HepG2 (cell line): ENCODE results near the gene GALNT8.

Experiments
- ADNP ChIP-seq: sonication (generic); formaldehyde crosslinking; IDR thresholded peaks from 2 replicates; pipeline ENCODE4 v1.4.0; 2020; ENCODE audit warnings: missing genetic modification reagents
- AHR ChIP-seq: IDR thresholded peaks from 2 replicates; pipeline ENCODE4 v1.6.1; 2018; ENCODE audit warnings: missing genetic modification reagents, missing compliant biosample characterization
- CHD2 ChIP-seq: IDR thresholded peaks from 2 replicates; pipeline ENCODE4 v1.6.1; 2011; ENCODE audit warnings: low read depth, low read length, improper control_type of control experiment
- HDAC6 ChIP-seq: fragments of 200-600 bp; sonication (generic); IDR thresholded peaks from 2 replicates; pipeline ENCODE4 v1.7.0; 2017; ENCODE audit warnings: mild to moderate bottlenecking, antibody characterized with exemption, low read length, low read depth
- KLF9 ChIP-seq: IDR thresholded peaks from 2 replicates; pipeline ENCODE4 v1.6.1; 2016; ENCODE audit warnings: low read depth
- MYC ChIP-seq: sonication (generic); formaldehyde crosslinking; IDR thresholded peaks from 2 replicates; pipeline ENCODE4 v1.9.0; 2021; ENCODE audit warnings: missing genetic modification reagents, borderline replicate concordance
- TAF1 ChIP-seq: sonication (generic); formaldehyde crosslinking; IDR thresholded peaks from 2 replicates; pipeline ENCODE4 v1.4.0; 2020; ENCODE audit warnings: missing genetic modification reagents
- TBL1XR1 ChIP-seq: fragments of 150-350 bp; IDR thresholded peaks from 2 replicates; pipeline ENCODE4 v1.6.1; 2014; ENCODE audit warnings: borderline replicate concordance, low read length; ENCODE audit not compliant: partially characterized antibody
- ZNF274 ChIP-seq: sonication (generic); formaldehyde crosslinking; IDR thresholded peaks from 2 replicates; pipeline ENCODE4 v1.5.1; 2020; ENCODE audit warnings: mild to moderate bottlenecking, missing genetic modification reagents
- ZNF318 ChIP-seq: sonication (generic); formaldehyde crosslinking; IDR thresholded peaks from 2 replicates; pipeline ENCODE4 v1.4.0; 2020; ENCODE audit warnings: mild to moderate bottlenecking, missing genetic modification reagents
- ZNF780A ChIP-seq: sonication (generic); formaldehyde crosslinking; IDR thresholded peaks from 2 replicates; pipeline ENCODE4 v1.8.0; 2022; ENCODE audit warnings: mild to moderate bottlenecking, missing genetic modification reagents, moderate library complexity
- TF ChIP-seq, protein P1 (sequence below): sonication (generic); formaldehyde crosslinking; IDR thresholded peaks from 2 replicates; pipeline ENCODE4 v1.5.0; 2020; ENCODE audit warnings: mild to moderate bottlenecking, missing genetic modification reagents, moderate library complexity
- TF ChIP-seq, protein P2 (sequence below): sonication (generic); formaldehyde crosslinking; IDR thresholded peaks from 2 replicates; pipeline ENCODE4 v1.8.1; 2022; ENCODE audit warnings: mild to moderate bottlenecking, missing genetic modification reagents

DNA sequence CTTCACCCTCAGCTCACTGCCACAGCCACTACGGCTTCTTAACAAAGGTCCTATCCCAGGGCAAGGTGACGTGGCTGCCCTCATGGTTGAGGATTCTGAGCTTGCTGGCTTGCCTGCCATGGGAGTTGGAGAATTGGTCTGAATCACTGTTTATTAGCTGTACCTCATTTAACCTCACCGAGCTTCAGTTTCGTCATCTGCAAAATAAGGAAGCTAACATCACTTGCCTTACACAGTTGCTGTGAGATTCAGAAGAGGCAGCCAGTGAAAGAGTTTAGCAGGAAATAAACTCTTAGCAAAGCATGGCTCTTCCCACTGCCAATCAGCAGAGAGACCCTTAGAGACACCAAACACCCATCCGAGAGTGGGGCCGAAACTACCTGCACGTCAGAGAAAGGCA, 99.5 kb downstream of the GALNT8 start:
- TF ChIP-seq CHD2, result no peak
- TF ChIP-seq ADNP (CRISPR knock-in tag), result no peak
- no peak for TF ChIP-seq KLF9 (CRISPR knock-in tag)
- TF ChIP-seq MYC (CRISPR knock-in tag), result no peak
- TF ChIP-seq ZNF274 (CRISPR knock-in tag), result no peak
- no peak for TF ChIP-seq TAF1 (CRISPR knock-in tag)
- TF ChIP-seq, protein P1, sequence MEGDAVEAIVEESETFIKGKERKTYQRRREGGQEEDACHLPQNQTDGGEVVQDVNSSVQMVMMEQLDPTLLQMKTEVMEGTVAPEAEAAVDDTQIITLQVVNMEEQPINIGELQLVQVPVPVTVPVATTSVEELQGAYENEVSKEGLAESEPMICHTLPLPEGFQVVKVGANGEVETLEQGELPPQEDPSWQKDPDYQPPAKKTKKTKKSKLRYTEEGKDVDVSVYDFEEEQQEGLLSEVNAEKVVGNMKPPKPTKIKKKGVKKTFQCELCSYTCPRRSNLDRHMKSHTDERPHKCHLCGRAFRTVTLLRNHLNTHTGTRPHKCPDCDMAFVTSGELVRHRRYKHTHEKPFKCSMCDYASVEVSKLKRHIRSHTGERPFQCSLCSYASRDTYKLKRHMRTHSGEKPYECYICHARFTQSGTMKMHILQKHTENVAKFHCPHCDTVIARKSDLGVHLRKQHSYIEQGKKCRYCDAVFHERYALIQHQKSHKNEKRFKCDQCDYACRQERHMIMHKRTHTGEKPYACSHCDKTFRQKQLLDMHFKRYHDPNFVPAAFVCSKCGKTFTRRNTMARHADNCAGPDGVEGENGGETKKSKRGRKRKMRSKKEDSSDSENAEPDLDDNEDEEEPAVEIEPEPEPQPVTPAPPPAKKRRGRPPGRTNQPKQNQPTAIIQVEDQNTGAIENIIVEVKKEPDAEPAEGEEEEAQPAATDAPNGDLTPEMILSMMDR (CRISPR knock-in tag), result no peak
- no peak for TF ChIP-seq AHR (CRISPR knock-in tag)
- TF ChIP-seq, protein P2, sequence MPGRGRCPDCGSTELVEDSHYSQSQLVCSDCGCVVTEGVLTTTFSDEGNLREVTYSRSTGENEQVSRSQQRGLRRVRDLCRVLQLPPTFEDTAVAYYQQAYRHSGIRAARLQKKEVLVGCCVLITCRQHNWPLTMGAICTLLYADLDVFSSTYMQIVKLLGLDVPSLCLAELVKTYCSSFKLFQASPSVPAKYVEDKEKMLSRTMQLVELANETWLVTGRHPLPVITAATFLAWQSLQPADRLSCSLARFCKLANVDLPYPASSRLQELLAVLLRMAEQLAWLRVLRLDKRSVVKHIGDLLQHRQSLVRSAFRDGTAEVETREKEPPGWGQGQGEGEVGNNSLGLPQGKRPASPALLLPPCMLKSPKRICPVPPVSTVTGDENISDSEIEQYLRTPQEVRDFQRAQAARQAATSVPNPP (CRISPR knock-in tag), result no peak
- no peak for TF ChIP-seq HDAC6
- TF ChIP-seq TBL1XR1, result no peak
- TF ChIP-seq ZNF318 (CRISPR knock-in tag), result no peak
- no peak for TF ChIP-seq ZNF780A (CRISPR knock-in tag)
